ENCODE measurements around the gene HAUS7. TPM values are rescaled to one million over a fixed set of nuclear protein-coding genes. Genes with fewer than 3 reads are reported as not detected.

The HAUS7 gene
- total RNA-seq, 1 experiment from 2014 or later: 28.9 TPM

- ChIA-PET POLR2A (no interaction called here), CTCF (no interaction called here), RAD21 (ENCODE audit: low non-redundant PET in 1 of 2, low total read pairs in 2 of 2, uncharacterized antibody in 2 of 2, unreplicated experiment in 2 of 2) (no interaction called here)
- H3K4me2 ChIP-seq (ENCODE audit: low read length): no peak overlapping the region
- TF ChIP-seq ZFX (IDR thresholded peaks at IDR 0.05) (no peak), ZBTB33 (IDR thresholded peaks at IDR 0.05; ENCODE audit: extremely low read depth, insufficient replicate concordance, low read length) (no peak), POLR2AphosphoS5 (IDR thresholded peaks at IDR 0.05; ENCODE audit: low read depth, low read length) (no peak), ELF1 (IDR thresholded peaks at IDR 0.05; ENCODE audit: borderline replicate concordance, low read depth) (no peak), SP1 (IDR thresholded peaks at IDR 0.05; ENCODE audit: low read depth) (no peak), EGR1 (IDR thresholded peaks at IDR 0.05; ENCODE audit: low read depth) (no peak), CBX3 (IDR thresholded peaks at IDR 0.05; ENCODE audit: low read depth) (no peak), SIN3A (IDR thresholded peaks at IDR 0.05; ENCODE audit: low read depth) (no peak)
- TF ChIP-seq, protein P1, sequence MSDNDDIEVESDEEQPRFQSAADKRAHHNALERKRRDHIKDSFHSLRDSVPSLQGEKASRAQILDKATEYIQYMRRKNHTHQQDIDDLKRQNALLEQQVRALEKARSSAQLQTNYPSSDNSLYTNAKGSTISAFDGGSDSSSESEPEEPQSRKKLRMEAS (IDR thresholded peaks at IDR 0.05): no peak
- BruUV-seq (replicated peaks): no TSS peak
- no peaks in the 10 kb centered on the region for H3K9me2 ChIP-seq (ENCODE audit: insufficient read depth)
- DNase-seq (ENCODE audit: low read depth, low spot score): no peak
- H3K79me2 ChIP-seq (ENCODE audit: insufficient read depth, low read length): no peaks in the 10 kb centered on the region
- H3K36me3 ChIP-seq (ENCODE audit: control insufficient read depth in 1 of 2, insufficient read depth in 2 of 2, low read length in 2 of 2): no peaks in the 10 kb centered on the region
- H3K9me3 ChIP-seq (ENCODE audit: control insufficient read depth in 1 of 2, insufficient read depth in 1 of 2, low read depth in 1 of 2, low read length in 2 of 2): no peaks in the 10 kb centered on the region
- no peaks in the 10 kb centered on the region for H3K4me1 ChIP-seq (ENCODE audit: control insufficient read depth in 1 of 2, insufficient read depth in 2 of 2, low read length in 2 of 2)
- ATAC-seq: no peak
- no peaks in the 10 kb centered on the region for H4K20me1 ChIP-seq (ENCODE audit: insufficient read depth)
- H3K27ac ChIP-seq (ENCODE audit: low read depth, low read length): no peak overlapping the region
- H3K27me3 ChIP-seq (ENCODE audit: insufficient read depth, low read length): no peaks in the 10 kb centered on the region
- intact Hi-C loops (cut with micrococcal nuclease): no loop called here
- no peak overlapping the region for H2AFZ ChIP-seq (ENCODE audit: low read depth, low read length, poor library complexity, severe bottlenecking)
- H3K9ac ChIP-seq (ENCODE audit: low read length): no peak overlapping the region
- no peak overlapping the region for H3K4me3 ChIP-seq (replicated peaks in 1 of 2; ENCODE audit: low read depth in 1 of 2, low read length in 2 of 2)
These were observed 22.7 kb upstream of the HAUS7 start for GRCh38 chrX:153493085-153493484.

- no peaks in the 10 kb centered on the region for H3K9me2 ChIP-seq (ENCODE audit: insufficient read depth)
- no peaks in the 10 kb centered on the region for H3K79me2 ChIP-seq (ENCODE audit: insufficient read depth, low read length)
- ChIA-PET RAD21 (ENCODE audit: low non-redundant PET in 1 of 2, low total read pairs in 2 of 2, uncharacterized antibody in 2 of 2, unreplicated experiment in 2 of 2) (no interaction called here), POLR2A (no interaction called here), CTCF (no interaction called here)
- ATAC-seq: no peak
- no peaks in the 10 kb centered on the region for H3K9me3 ChIP-seq (ENCODE audit: control insufficient read depth in 1 of 2, insufficient read depth in 1 of 2, low read depth in 1 of 2, low read length in 2 of 2)
- no peak overlapping the region for H3K27ac ChIP-seq (ENCODE audit: low read depth, low read length)
- H3K4me1 ChIP-seq (ENCODE audit: control insufficient read depth in 1 of 2, insufficient read depth in 2 of 2, low read length in 2 of 2): no peaks in the 10 kb centered on the region
- H2AFZ ChIP-seq (ENCODE audit: low read depth, low read length, poor library complexity, severe bottlenecking): no peak overlapping the region
- H3K36me3 ChIP-seq (ENCODE audit: control insufficient read depth in 1 of 2, insufficient read depth in 2 of 2, low read length in 2 of 2): no peaks in the 10 kb centered on the region
- H3K4me2 ChIP-seq (ENCODE audit: low read length): no peak overlapping the region
- H3K9ac ChIP-seq (ENCODE audit: low read length): no peak overlapping the region
- TF ChIP-seq, protein P1 (IDR thresholded peaks at IDR 0.05): no peak
- no peak for TF ChIP-seq JUND (IDR thresholded peaks at IDR 0.05)
- TF ChIP-seq ELF1 (IDR thresholded peaks at IDR 0.05; ENCODE audit: borderline replicate concordance, low read depth): no peak
- TF ChIP-seq, protein P2, sequence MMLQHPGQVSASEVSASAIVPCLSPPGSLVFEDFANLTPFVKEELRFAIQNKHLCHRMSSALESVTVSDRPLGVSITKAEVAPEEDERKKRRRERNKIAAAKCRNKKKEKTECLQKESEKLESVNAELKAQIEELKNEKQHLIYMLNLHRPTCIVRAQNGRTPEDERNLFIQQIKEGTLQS (IDR thresholded peaks at IDR 0.05): no peak
- no peak for TF ChIP-seq ZFX (IDR thresholded peaks at IDR 0.05)
- no peak for TF ChIP-seq REST (IDR thresholded peaks at IDR 0.05; ENCODE audit: low read depth)
- TF ChIP-seq SIN3A (IDR thresholded peaks at IDR 0.05; ENCODE audit: low read depth): no peak
- no peak for TF ChIP-seq POLR2A (IDR thresholded peaks at IDR 0.05; ENCODE audit: borderline replicate concordance, extremely low read depth, insufficient read depth, insufficient read length)
- no peaks in the 10 kb centered on the region for H3K27me3 ChIP-seq (ENCODE audit: insufficient read depth, low read length)
- H3K4me3 ChIP-seq (replicated peaks in 1 of 2; ENCODE audit: low read depth in 1 of 2, low read length in 2 of 2): no peak overlapping the region
- H4K20me1 ChIP-seq (ENCODE audit: insufficient read depth): no peaks in the 10 kb centered on the region
- no TSS peak for BruUV-seq (replicated peaks)
- no peak for DNase-seq (ENCODE audit: low read depth, low spot score)
- intact Hi-C loops (cut with micrococcal nuclease): no loop called here
These were observed 22.2 kb upstream of the HAUS7 start for GRCh38 chrX:153492543-153492942.

Measured in HCT116 (cell line).